GM12892 (cell line): ENCODE data around the gene CCL7.

Source experiments
- POLR2AphosphoS5 ChIP-seq: IDR thresholded peaks from 2 replicates; pipeline ENCODE4 v1.6.1; 2011; ENCODE audit warnings: low read depth, low read length, control low read depth
- TAF1 ChIP-seq: IDR thresholded peaks from 2 replicates; pipeline ENCODE4 v1.6.1; 2011; ENCODE audit warnings: low read depth, mild to moderate bottlenecking, control low read depth, low read length, borderline replicate concordance

DNA sequence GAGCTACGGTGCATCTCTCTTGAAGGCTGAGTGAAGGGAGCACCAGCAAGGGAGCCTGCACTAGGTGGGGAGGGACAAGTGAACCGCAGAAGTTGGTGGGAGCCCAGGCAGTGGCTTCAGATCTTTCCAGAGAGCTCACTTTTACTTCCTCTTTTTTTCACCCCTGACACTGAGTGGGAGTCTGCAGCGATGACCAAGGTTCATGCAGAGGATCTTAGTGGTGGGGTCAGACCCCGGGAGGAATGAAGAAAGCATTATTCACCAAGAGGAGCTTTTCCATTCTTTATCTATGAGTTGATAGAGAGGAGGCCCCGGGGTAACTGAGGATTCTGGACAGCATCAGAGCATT lies 18.0 kb upstream of the CCL7 start:
- TF ChIP-seq TAF1 (no peak), POLR2AphosphoS5 (no peak)
